Measurements from ENCODE around the gene DTX2. TPM values are rescaled to one million over a fixed set of nuclear protein-coding genes. Genes with fewer than 3 reads are reported as not detected.
"Not testable (repeated sequence)": the region's sequence is repeated elsewhere in the genome, so short reads cannot be mapped to it uniquely, and the experiment has no call there.

Gene DTX2
- polyA plus RNA-seq, 1 donor (not counting 4 experiments of a cell fraction or from before 2014, with no cell fraction given), result 15.1 TPM

GRCh38 chr7:76458504-76458903 is 3.0 kb upstream of the DTX2 start:
- H3K27me3 ChIP-seq (ENCODE audit: control insufficient read depth, extremely low read depth, insufficient read depth, low read length); H3K9me3 ChIP-seq (ENCODE audit: control insufficient read depth, low read depth, low read length); dilution Hi-C loops (cut with MboI; ENCODE audit: extremely low pct_ligation_motif_present, low sequenced_read_pairs); H3K36me3 ChIP-seq (ENCODE audit: control insufficient read depth in 2 of 2, extremely low read depth in 1 of 2, insufficient read depth in 2 of 2, low read length in 2 of 2); H3K27ac ChIP-seq (ENCODE audit: control insufficient read depth, insufficient read depth, low read length); H3K79me2 ChIP-seq (ENCODE audit: control insufficient read depth, insufficient read depth, low read length); H3K9ac ChIP-seq (ENCODE audit: control insufficient read depth, extremely low read depth, insufficient read depth, low read length); H3K4me3 ChIP-seq (ENCODE audit: control insufficient read depth in 2 of 3, extremely low read depth in 1 of 3, insufficient read depth in 2 of 3, low read depth in 1 of 3, low read length in 3 of 3); H4K20me1 ChIP-seq (ENCODE audit: control insufficient read depth, extremely low read depth, insufficient read depth, low read length); H3K9me1 ChIP-seq (ENCODE audit: control insufficient read depth, extremely low read depth, insufficient read depth, low read length); H2AFZ ChIP-seq (ENCODE audit: control insufficient read depth, low read length); H3K4me1 ChIP-seq (ENCODE audit: control insufficient read depth, extremely low read depth, insufficient read depth, low read length); FAIRE-seq; DNase-seq (ENCODE audit: low read depth, low spot score); H3K4me2 ChIP-seq (ENCODE audit: control insufficient read depth, extremely low read depth, insufficient read depth, low read depth, low read length): not testable (repeated sequence)

GRCh38 chr7:76460767-76461166 is 742 bp upstream of the DTX2 start:
- H3K9me3 ChIP-seq (ENCODE audit: control insufficient read depth, low read depth, low read length); H3K36me3 ChIP-seq (ENCODE audit: control insufficient read depth in 2 of 2, extremely low read depth in 1 of 2, insufficient read depth in 2 of 2, low read length in 2 of 2); H3K4me3 ChIP-seq (ENCODE audit: control insufficient read depth in 2 of 3, extremely low read depth in 1 of 3, insufficient read depth in 2 of 3, low read depth in 1 of 3, low read length in 3 of 3); FAIRE-seq; H3K4me2 ChIP-seq (ENCODE audit: control insufficient read depth, extremely low read depth, insufficient read depth, low read depth, low read length); DNase-seq (ENCODE audit: low read depth, low spot score); H3K9ac ChIP-seq (ENCODE audit: control insufficient read depth, extremely low read depth, insufficient read depth, low read length); dilution Hi-C loops (cut with MboI; ENCODE audit: extremely low pct_ligation_motif_present, low sequenced_read_pairs); H2AFZ ChIP-seq (ENCODE audit: control insufficient read depth, low read length); H3K79me2 ChIP-seq (ENCODE audit: control insufficient read depth, insufficient read depth, low read length); H4K20me1 ChIP-seq (ENCODE audit: control insufficient read depth, extremely low read depth, insufficient read depth, low read length); H3K27me3 ChIP-seq (ENCODE audit: control insufficient read depth, extremely low read depth, insufficient read depth, low read length); H3K4me1 ChIP-seq (ENCODE audit: control insufficient read depth, extremely low read depth, insufficient read depth, low read length); H3K27ac ChIP-seq (ENCODE audit: control insufficient read depth, insufficient read depth, low read length); H3K9me1 ChIP-seq (ENCODE audit: control insufficient read depth, extremely low read depth, insufficient read depth, low read length): not testable (repeated sequence)

DNA sequence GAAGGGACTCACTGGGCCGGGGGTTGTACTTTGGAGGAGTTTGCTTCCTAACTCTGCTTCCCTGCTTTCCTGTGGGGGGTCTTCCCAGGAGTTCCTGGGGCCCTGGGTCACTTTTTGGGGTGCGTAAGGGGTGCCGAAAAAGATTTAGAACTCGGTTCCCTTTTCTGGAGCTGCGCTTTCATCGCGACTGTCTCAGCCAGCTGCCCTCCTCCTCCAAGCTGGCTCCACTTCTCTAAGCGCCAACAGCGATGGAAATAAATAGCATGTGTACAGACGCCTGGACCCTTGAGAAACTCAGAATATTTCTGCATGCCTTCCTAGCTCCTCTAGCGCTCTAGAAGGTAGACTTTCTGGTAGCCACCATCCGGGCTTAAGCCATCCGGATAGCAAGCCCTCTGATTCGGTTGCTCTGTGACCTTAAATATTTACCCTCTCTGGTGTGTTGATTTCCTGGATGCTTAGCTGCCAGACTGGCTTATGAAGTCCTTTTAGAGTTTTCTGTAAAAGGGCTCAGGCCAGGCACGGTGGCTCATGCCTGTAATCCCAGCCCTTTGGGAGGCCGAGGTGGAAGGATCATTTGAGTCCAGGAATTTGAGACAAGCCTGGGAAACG is 868 bp downstream of the DTX2 start:
- dilution Hi-C loops (cut with MboI; ENCODE audit: extremely low pct_ligation_motif_present, low sequenced_read_pairs); FAIRE-seq: not testable (repeated sequence)

DNA sequence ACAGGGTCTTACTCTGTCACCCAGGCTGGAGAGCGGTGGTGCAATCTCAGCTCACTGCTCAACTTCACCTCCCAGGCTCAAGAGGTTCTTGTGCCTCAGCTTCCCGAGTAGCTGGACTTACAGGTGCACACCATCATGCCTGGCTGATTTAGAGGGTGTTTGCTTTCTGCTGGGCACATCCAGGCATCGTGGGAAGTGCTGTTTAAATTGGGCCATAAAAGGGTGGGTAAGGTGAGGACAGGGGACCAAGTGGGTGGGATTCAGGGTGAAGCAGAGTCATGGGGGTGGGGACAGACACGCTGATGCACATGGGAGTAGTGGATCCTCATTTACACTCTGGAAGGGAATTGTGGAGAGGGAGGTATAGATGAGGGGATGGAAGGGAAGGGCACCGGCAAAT is 3.5 kb downstream of the DTX2 start:
- H3K9ac ChIP-seq (ENCODE audit: control insufficient read depth, extremely low read depth, insufficient read depth, low read length); H3K9me3 ChIP-seq (ENCODE audit: control insufficient read depth, low read depth, low read length); H3K27me3 ChIP-seq (ENCODE audit: control insufficient read depth, extremely low read depth, insufficient read depth, low read length); dilution Hi-C loops (cut with MboI; ENCODE audit: extremely low pct_ligation_motif_present, low sequenced_read_pairs); H2AFZ ChIP-seq (ENCODE audit: control insufficient read depth, low read length); H3K9me1 ChIP-seq (ENCODE audit: control insufficient read depth, extremely low read depth, insufficient read depth, low read length); H4K20me1 ChIP-seq (ENCODE audit: control insufficient read depth, extremely low read depth, insufficient read depth, low read length); FAIRE-seq; H3K36me3 ChIP-seq (ENCODE audit: control insufficient read depth in 2 of 2, extremely low read depth in 1 of 2, insufficient read depth in 2 of 2, low read length in 2 of 2); H3K4me2 ChIP-seq (ENCODE audit: control insufficient read depth, extremely low read depth, insufficient read depth, low read depth, low read length); H3K4me1 ChIP-seq (ENCODE audit: control insufficient read depth, extremely low read depth, insufficient read depth, low read length); H3K27ac ChIP-seq (ENCODE audit: control insufficient read depth, insufficient read depth, low read length); DNase-seq (ENCODE audit: low read depth, low spot score); H3K4me3 ChIP-seq (ENCODE audit: control insufficient read depth in 2 of 3, extremely low read depth in 1 of 3, insufficient read depth in 2 of 3, low read depth in 1 of 3, low read length in 3 of 3): not testable (repeated sequence)
- peaks cover 18% of the 10 kb centered on the region for H3K79me2 ChIP-seq (ENCODE audit: control insufficient read depth, insufficient read depth, low read length)

More for the DNA sequence above, 868 bp downstream of the DTX2 start:
- H3K4me2 ChIP-seq (ENCODE audit: control insufficient read depth, extremely low read depth, insufficient read depth, low read depth, low read length); H3K9me3 ChIP-seq (ENCODE audit: control insufficient read depth, low read depth, low read length); H3K27me3 ChIP-seq (ENCODE audit: control insufficient read depth, extremely low read depth, insufficient read depth, low read length); H3K27ac ChIP-seq (ENCODE audit: control insufficient read depth, insufficient read depth, low read length); H3K4me1 ChIP-seq (ENCODE audit: control insufficient read depth, extremely low read depth, insufficient read depth, low read length); DNase-seq (ENCODE audit: low read depth, low spot score); H4K20me1 ChIP-seq (ENCODE audit: control insufficient read depth, extremely low read depth, insufficient read depth, low read length); H2AFZ ChIP-seq (ENCODE audit: control insufficient read depth, low read length); H3K9ac ChIP-seq (ENCODE audit: control insufficient read depth, extremely low read depth, insufficient read depth, low read length); H3K4me3 ChIP-seq (ENCODE audit: control insufficient read depth in 2 of 3, extremely low read depth in 1 of 3, insufficient read depth in 2 of 3, low read depth in 1 of 3, low read length in 3 of 3); H3K36me3 ChIP-seq (ENCODE audit: control insufficient read depth in 2 of 2, extremely low read depth in 1 of 2, insufficient read depth in 2 of 2, low read length in 2 of 2); H3K9me1 ChIP-seq (ENCODE audit: control insufficient read depth, extremely low read depth, insufficient read depth, low read length): not testable (repeated sequence)
- peaks cover 13% of the 10 kb centered on the region for H3K79me2 ChIP-seq (ENCODE audit: control insufficient read depth, insufficient read depth, low read length)

GRCh38 chr7:76465950-76466349 is 4.4 kb downstream of the DTX2 start:
- H3K9ac ChIP-seq (ENCODE audit: control insufficient read depth, extremely low read depth, insufficient read depth, low read length); DNase-seq (ENCODE audit: low read depth, low spot score); H2AFZ ChIP-seq (ENCODE audit: control insufficient read depth, low read length); H4K20me1 ChIP-seq (ENCODE audit: control insufficient read depth, extremely low read depth, insufficient read depth, low read length); H3K27ac ChIP-seq (ENCODE audit: control insufficient read depth, insufficient read depth, low read length); H3K4me3 ChIP-seq (ENCODE audit: control insufficient read depth in 2 of 3, extremely low read depth in 1 of 3, insufficient read depth in 2 of 3, low read depth in 1 of 3, low read length in 3 of 3); H3K4me2 ChIP-seq (ENCODE audit: control insufficient read depth, extremely low read depth, insufficient read depth, low read depth, low read length); H3K9me3 ChIP-seq (ENCODE audit: control insufficient read depth, low read depth, low read length); H3K4me1 ChIP-seq (ENCODE audit: control insufficient read depth, extremely low read depth, insufficient read depth, low read length); H3K9me1 ChIP-seq (ENCODE audit: control insufficient read depth, extremely low read depth, insufficient read depth, low read length); dilution Hi-C loops (cut with MboI; ENCODE audit: extremely low pct_ligation_motif_present, low sequenced_read_pairs); H3K36me3 ChIP-seq (ENCODE audit: control insufficient read depth in 2 of 2, extremely low read depth in 1 of 2, insufficient read depth in 2 of 2, low read length in 2 of 2); H3K27me3 ChIP-seq (ENCODE audit: control insufficient read depth, extremely low read depth, insufficient read depth, low read length): not testable (repeated sequence)
- H3K79me2 ChIP-seq (ENCODE audit: control insufficient read depth, insufficient read depth, low read length), result peaks cover 20% of the 10 kb centered on the region
- FAIRE-seq, result peak; percentile 90
